HTERT RPE-1 (cell line): Measurements from ENCODE around the gene SLC25A3.
"Not testable (repeated sequence)": the region's sequence is repeated elsewhere in the genome, so short reads cannot be mapped to it uniquely, and the experiment has no call there.

ENCODE experiments used
- in situ Hi-C: fragments of 300-500 bp; cut with MboI; formaldehyde crosslinking; loops from 4 replicates; pipeline ENCODE4 v1.14.3; 2020; ENCODE audit warnings: low sequenced_read_pairs

Gene SLC25A3

GRCh38 chr12:98594050-98594835 lies 757 bp downstream of the SLC25A3 start:
- in situ Hi-C loops = no loop called here

GRCh38 chr12:98595243-98595988 lies 1.9 kb downstream of the SLC25A3 start:
- in situ Hi-C loops = no loop called here

GRCh38 chr12:98597313-98597712 lies 3.8 kb downstream of the SLC25A3 start:
- in situ Hi-C loops = not testable (repeated sequence)

- in situ Hi-C loops = no loop called here
Measured at GRCh38 chr12:98601924-98602323, 8.4 kb downstream of the SLC25A3 start.

GRCh38 chr12:98606359-98606988 lies 13.0 kb downstream of the SLC25A3 start:
- in situ Hi-C loops = no loop called here

- in situ Hi-C loops = no loop called here
Measured at GRCh38 chr12:98610596-98610995, 17.1 kb downstream of the SLC25A3 start.

- in situ Hi-C loops = no loop called here
Measured at GRCh38 chr12:98612696-98613334, 19.3 kb downstream of the SLC25A3 start.

GRCh38 chr12:98618952-98619351 lies 25.5 kb downstream of the SLC25A3 start:
- in situ Hi-C loops = no loop called here

GRCh38 chr12:98635657-98636323 lies 42.3 kb downstream of the SLC25A3 start:
- in situ Hi-C loops = no loop called here

GRCh38 chr12:98637068-98637467 lies 43.6 kb downstream of the SLC25A3 start:
- in situ Hi-C loops = no loop called here

- in situ Hi-C loops = no loop called here
Measured at GRCh38 chr12:98638009-98638408, 44.5 kb downstream of the SLC25A3 start.

GRCh38 chr12:98639491-98639890 lies 46.0 kb downstream of the SLC25A3 start:
- in situ Hi-C loops = no loop called here

- in situ Hi-C loops = not testable (repeated sequence)
Measured at GRCh38 chr12:98642801-98643200, 49.3 kb downstream of the SLC25A3 start.

- in situ Hi-C loops = no loop called here
Measured at GRCh38 chr12:98644433-98644711, 50.9 kb downstream of the SLC25A3 start.

- in situ Hi-C loops = no loop called here
Measured at GRCh38 chr12:98644712-98645571, 51.5 kb downstream of the SLC25A3 start, which contains the start of the genes APAF1 and IKBIP. Gene APAF1, plus strand, starts transcription at chr12:98645290. Its CDS starts 3,070 bp downstream, at chr12:98648360. Gene IKBIP, minus strand, starts transcription at chr12:98644788. Its CDS starts 87 bp downstream, at chr12:98644701.

- in situ Hi-C loops = no loop called here
Measured at GRCh38 chr12:98645572-98646067, 52.1 kb downstream of the SLC25A3 start.

GRCh38 chr12:98646294-98647090 lies 53.0 kb downstream of the SLC25A3 start:
- in situ Hi-C loops = no loop called here

- in situ Hi-C loops = no loop called here
Measured at GRCh38 chr12:98651328-98651727, 57.8 kb downstream of the SLC25A3 start.
